ENCODE measurements around the gene IRF2BPL. TPM values are rescaled to one million over a fixed set of nuclear protein-coding genes. Genes with fewer than 3 reads are reported as not detected.

Gene IRF2BPL
- total RNA-seq, 4 donors from 2014 or later: 21.0 to 53.5 (median 32.5) TPM

GRCh38 chr14:77032844-77033621 is 4.5 kb upstream of the IRF2BPL start:
- Histone ChIP-seq H3K4me3 (peak overlapping the region; percentile 37 to 52 (median 45)), H3K27me3 (no peaks in the 10 kb centered on the region), H3K4me1 (peaks cover 53 to 79% (median 59%) of the 10 kb centered on the region in 4 donors), H3K36me3 (no peaks in the 10 kb centered on the region), H3K9me3 (no peaks in the 10 kb centered on the region), H3K27ac (peak overlapping the region; percentile 99 to 100 (median 100))
- TF ChIP-seq CTCF (IDR thresholded peaks at IDR 0.05) (peak in 1 of 5 experiments; percentile 41), EP300 (IDR thresholded peaks at IDR 0.05; ENCODE audit: low read depth) (peak; percentile 69), POLR2A (IDR thresholded peaks at IDR 0.05) (peak; percentile 79), POLR2AphosphoS5 (IDR thresholded peaks at IDR 0.05) (peak; percentile 73 to 92 (median 87))
- peak; percentile 89 for DNase-seq
- in situ Hi-C loops (cut with MboI; ENCODE audit: low pct_ligation_motif_present in 1 of 4, low pct_unique_long_range_greater_than_20kb in 1 of 4, low sequenced_read_pairs in 3 of 4) (no loop called here), intact Hi-C loops (cut with DNase I; ENCODE audit: low total_unique reads) (no loop called here)
- WGBS, 2 donors (ENCODE audit: low coverage in 1 of 2): 0 to 3% methylated on average over 14 to 35 of the region's 50 CpGs

- 14% methylated on average over 11 of the region's 12 CpGs; no CpG with 5 or more reads in 1 of the 2 donors for WGBS, 2 donors (ENCODE audit: low coverage in 1 of 2)
- H3K27me3 ChIP-seq: no peaks in the 10 kb centered on the region
- no peak for DNase-seq
- intact Hi-C loops (cut with DNase I; ENCODE audit: low total_unique reads): no loop called here
- peak overlapping the region; percentile 99 to 100 (median 100) for H3K27ac ChIP-seq
- H3K4me1 ChIP-seq: peaks cover 48 to 73% (median 53%) of the 10 kb centered on the region in 4 donors
- in situ Hi-C loops (cut with MboI; ENCODE audit: low pct_ligation_motif_present in 1 of 4, low pct_unique_long_range_greater_than_20kb in 1 of 4, low sequenced_read_pairs in 3 of 4): no loop called here
- peak overlapping the region in 3 of 4 donors; percentile 37 to 52 (median 49) for H3K4me3 ChIP-seq
- TF ChIP-seq CTCF (IDR thresholded peaks at IDR 0.05) (no peak), POLR2AphosphoS5 (IDR thresholded peaks at IDR 0.05) (peak in 1 of 3 donors; percentile 45), EP300 (IDR thresholded peaks at IDR 0.05; ENCODE audit: low read depth) (no peak), POLR2A (IDR thresholded peaks at IDR 0.05) (peak; percentile 3)
- no peaks in the 10 kb centered on the region for H3K9me3 ChIP-seq
- H3K36me3 ChIP-seq: no peaks in the 10 kb centered on the region
These were observed 4.0 kb upstream of the IRF2BPL start for GRCh38 chr14:77032491-77032843.

GRCh38 chr14:77031759-77032490 is 3.4 kb upstream of the IRF2BPL start:
- intact Hi-C loops (cut with DNase I; ENCODE audit: low total_unique reads) (no loop called here), in situ Hi-C loops (cut with MboI; ENCODE audit: low pct_ligation_motif_present in 1 of 4, low pct_unique_long_range_greater_than_20kb in 1 of 4, low sequenced_read_pairs in 3 of 4) (no loop called here)
- H3K4me3 ChIP-seq: peak overlapping the region in 1 of 4 donors; percentile 49
- peaks cover 42 to 68% (median 50%) of the 10 kb centered on the region in 4 donors for H3K4me1 ChIP-seq
- H3K9me3 ChIP-seq: no peaks in the 10 kb centered on the region
- H3K27ac ChIP-seq: peak overlapping the region; percentile 99 to 100 (median 100)
- no peaks in the 10 kb centered on the region for H3K27me3 ChIP-seq
- no peaks in the 10 kb centered on the region for H3K36me3 ChIP-seq
- WGBS, 2 donors (ENCODE audit: low coverage in 1 of 2): 30 to 53% methylated on average over 4 to 8 of the region's 8 CpGs
- peak; percentile 51 for DNase-seq
- TF ChIP-seq POLR2AphosphoS5 (IDR thresholded peaks at IDR 0.05): peak; percentile 38 to 74 (median 41)
- TF ChIP-seq CTCF (IDR thresholded peaks at IDR 0.05): no peak
- TF ChIP-seq POLR2A (IDR thresholded peaks at IDR 0.05): peak; percentile 20

Measured in transverse colon (tissue), 4 donors.